ENCODE data around the gene MRPL16. TPM values are rescaled to one million over a fixed set of nuclear protein-coding genes. Genes with fewer than 3 reads are reported as not detected.
"Not testable (repeated sequence)": the region's sequence is repeated elsewhere in the genome, so short reads cannot be mapped to it uniquely, and the experiment has no call there.

The MRPL16 gene
- total RNA-seq, 1 donor from 2014 or later = 76.9 TPM

- no peak for TF ChIP-seq CTCF (conservative IDR thresholded peaks at IDR 0.05; ENCODE audit: low read depth, low read length)
- no peak overlapping the region for H3K4me3 ChIP-seq (ENCODE audit: low read depth, low read length)
- DNase-seq (ENCODE audit: low read depth) = no peak
These were observed 18.8 kb upstream of the MRPL16 start for GRCh38 chr11:59829358-59829757.

- H3K4me3 ChIP-seq (ENCODE audit: low read depth, low read length) = no peak overlapping the region
- DNase-seq (ENCODE audit: low read depth) = no peak
- peak; percentile 77 for TF ChIP-seq CTCF (conservative IDR thresholded peaks at IDR 0.05; ENCODE audit: low read depth, low read length)
These were observed 12.5 kb upstream of the MRPL16 start for GRCh38 chr11:59822989-59823566.

- H3K4me3 ChIP-seq (ENCODE audit: low read depth, low read length) = no peak overlapping the region
- no peak for DNase-seq (ENCODE audit: low read depth)
- TF ChIP-seq CTCF (conservative IDR thresholded peaks at IDR 0.05; ENCODE audit: low read depth, low read length) = no peak
These were observed 8.0 kb upstream of the MRPL16 start for GRCh38 chr11:59818572-59818971.

GRCh38 chr11:59816434-59816833 is 5.9 kb upstream of the MRPL16 start:
- not testable (repeated sequence) for H3K4me3 ChIP-seq (ENCODE audit: low read depth, low read length); DNase-seq (ENCODE audit: low read depth)

GRCh38 chr11:59815754-59816153 is 5.2 kb upstream of the MRPL16 start:
- no peak for TF ChIP-seq CTCF (conservative IDR thresholded peaks at IDR 0.05; ENCODE audit: low read depth, low read length)
- no peak for DNase-seq (ENCODE audit: low read depth)
- no peak overlapping the region for H3K4me3 ChIP-seq (ENCODE audit: low read depth, low read length)

GRCh38 chr11:59814021-59814420 is 3.4 kb upstream of the MRPL16 start:
- no peak for DNase-seq (ENCODE audit: low read depth)
- TF ChIP-seq CTCF (conservative IDR thresholded peaks at IDR 0.05; ENCODE audit: low read depth, low read length) = no peak
- no peak overlapping the region for H3K4me3 ChIP-seq (ENCODE audit: low read depth, low read length)

GRCh38 chr11:59813364-59813763 is 2.8 kb upstream of the MRPL16 start:
- no peak overlapping the region for H3K4me3 ChIP-seq (ENCODE audit: low read depth, low read length)
- no peak for TF ChIP-seq CTCF (conservative IDR thresholded peaks at IDR 0.05; ENCODE audit: low read depth, low read length)

More at GRCh38 chr11:59813364-59813763, 2.8 kb upstream of the MRPL16 start:
- no peak for DNase-seq (ENCODE audit: low read depth)
